ENCODE measurements around the gene SEPTIN8.
A peak's percentile ranks its signal among the peaks of the same experiment; 100 is the strongest.

The SEPTIN8 gene, protein sequence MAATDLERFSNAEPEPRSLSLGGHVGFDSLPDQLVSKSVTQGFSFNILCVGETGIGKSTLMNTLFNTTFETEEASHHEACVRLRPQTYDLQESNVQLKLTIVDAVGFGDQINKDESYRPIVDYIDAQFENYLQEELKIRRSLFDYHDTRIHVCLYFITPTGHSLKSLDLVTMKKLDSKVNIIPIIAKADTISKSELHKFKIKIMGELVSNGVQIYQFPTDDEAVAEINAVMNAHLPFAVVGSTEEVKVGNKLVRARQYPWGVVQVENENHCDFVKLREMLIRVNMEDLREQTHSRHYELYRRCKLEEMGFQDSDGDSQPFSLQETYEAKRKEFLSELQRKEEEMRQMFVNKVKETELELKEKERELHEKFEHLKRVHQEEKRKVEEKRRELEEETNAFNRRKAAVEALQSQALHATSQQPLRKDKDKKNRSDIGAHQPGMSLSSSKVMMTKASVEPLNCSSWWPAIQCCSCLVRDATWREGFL

DNA sequence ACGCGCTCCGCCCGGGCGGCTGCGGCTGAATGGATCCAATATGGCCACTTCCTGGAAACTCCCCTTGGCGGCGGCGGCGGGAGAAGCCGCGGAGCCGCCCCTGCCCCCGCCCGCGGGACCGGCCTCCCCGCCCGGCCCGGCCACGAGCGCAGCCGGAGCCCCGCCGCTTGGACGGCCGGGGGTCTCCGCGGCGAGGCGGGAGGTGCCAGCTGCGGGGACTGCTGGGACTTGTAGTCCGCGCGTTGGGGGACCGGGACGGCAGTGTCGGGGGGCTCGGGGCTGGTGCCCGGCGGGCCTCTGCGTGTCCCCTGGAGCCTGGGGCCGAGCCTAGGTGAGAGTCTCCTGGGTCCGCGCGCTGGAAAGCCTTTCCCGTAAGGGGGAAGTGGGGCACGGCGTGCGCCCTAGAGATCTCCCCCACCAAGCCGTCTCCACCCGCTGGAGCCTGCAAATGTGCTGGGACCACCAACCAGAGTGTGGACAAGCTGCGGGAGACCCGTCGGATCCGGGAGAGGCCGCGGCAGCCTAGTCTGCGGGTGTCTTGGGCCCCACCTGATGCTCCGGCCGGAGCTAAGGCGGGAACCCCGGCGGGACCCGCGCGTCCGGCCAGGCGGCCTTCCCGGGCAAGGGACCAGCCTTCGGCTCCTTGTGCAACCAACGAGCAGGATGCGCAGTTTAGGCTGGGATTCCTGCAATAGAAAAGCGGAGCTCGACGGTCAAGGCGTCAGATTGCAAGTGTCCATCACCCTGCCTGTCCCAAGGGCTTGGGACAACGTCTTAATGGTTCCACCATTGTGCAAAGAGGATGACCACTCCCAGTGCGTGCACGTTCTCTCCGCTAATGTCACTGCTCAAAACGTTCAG is at the start of gene SEPTIN8:
TSS of gene SEPTIN8 (minus strand) at position 31 of the 861 bp plus-strand sequence. CDS start 102 bp downstream, outside the sequence.
- no peak for DNase-seq

GRCh38 chr5:132826424-132827082 is 49.5 kb upstream of the SEPTIN8 start:
- DNase-seq = no peak

GRCh38 chr5:132825834-132826391 is 48.9 kb upstream of the SEPTIN8 start:
- DNase-seq = no peak

GRCh38 chr5:132825033-132825833 is 48.2 kb upstream of the SEPTIN8 start:
- no peak for DNase-seq

GRCh38 chr5:132824426-132824825 is 47.4 kb upstream of the SEPTIN8 start:
- DNase-seq = no peak

DNA sequence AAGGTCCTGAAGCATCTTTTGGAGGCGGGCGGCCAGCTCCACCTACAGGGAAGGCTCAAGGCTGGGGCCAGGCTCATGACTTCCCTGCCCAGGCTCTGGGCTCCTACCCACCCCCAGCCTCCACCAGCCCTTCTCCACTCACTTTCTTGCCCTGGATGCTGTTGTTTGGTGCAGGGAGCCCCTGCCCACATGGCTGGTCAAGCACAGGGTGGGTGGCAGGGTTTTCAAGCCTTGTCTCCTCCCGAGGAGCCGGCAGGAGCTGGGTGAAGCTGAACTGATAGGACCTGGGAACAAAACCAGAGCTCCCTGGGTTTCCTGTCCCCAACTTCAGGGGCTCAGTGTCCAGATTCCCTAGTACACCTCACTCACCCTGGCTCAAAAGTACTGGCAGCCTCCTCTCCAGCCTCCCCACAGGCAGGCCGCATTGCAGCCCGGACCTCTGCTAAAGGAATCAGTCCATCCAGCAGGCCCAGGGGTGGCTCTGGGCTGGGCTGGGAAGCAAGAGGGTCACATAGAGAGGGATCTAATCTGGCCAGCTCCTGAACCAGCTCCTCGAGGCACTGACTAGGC is 46.5 kb upstream of the SEPTIN8 start:
- no peak for DNase-seq

DNA sequence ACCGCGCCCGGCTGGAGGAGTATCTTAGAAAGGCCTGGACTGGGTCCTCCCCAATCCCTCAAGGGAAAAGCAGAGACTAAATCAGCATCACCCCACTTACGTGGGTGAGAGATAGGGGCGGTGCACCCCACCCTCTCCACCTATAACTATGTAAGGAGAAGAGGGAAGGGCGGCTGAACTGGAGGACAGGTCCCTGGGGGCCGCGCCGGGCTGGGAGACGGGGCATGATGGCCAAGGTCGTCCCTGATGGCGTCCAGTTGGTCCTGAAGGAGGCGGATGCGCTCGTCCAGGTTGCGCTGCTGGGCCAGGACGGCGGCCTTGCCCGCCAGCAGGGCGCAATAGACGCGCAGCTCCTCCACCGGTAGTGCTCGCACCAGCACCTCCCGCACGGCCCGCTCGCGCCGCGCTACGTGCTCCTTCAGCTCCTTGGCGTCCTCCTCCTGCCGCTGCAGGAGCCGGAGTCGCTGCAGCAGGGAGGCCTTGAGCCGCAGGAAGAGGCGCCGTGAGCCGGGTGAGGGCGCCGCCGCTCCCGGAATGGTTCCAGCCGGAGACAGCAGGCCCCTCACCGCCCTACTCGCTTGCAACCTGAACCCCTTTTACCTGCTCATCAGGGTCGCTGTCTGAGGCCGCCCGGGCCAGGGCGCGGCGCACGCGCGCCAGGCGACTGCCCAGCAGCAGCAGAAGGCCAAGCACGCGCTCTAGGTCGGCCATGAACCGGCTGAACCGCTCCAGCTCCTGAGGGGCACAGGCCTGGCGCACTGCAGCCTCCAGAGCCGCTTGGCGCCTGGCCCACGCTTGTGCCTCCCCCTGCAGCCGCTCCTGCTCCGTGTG is 45.8 kb upstream of the SEPTIN8 start:
- DNase-seq = peak; percentile 9

- DNase-seq = no peak
Measured at GRCh38 chr5:132821791-132822190, 44.8 kb upstream of the SEPTIN8 start.

DNA sequence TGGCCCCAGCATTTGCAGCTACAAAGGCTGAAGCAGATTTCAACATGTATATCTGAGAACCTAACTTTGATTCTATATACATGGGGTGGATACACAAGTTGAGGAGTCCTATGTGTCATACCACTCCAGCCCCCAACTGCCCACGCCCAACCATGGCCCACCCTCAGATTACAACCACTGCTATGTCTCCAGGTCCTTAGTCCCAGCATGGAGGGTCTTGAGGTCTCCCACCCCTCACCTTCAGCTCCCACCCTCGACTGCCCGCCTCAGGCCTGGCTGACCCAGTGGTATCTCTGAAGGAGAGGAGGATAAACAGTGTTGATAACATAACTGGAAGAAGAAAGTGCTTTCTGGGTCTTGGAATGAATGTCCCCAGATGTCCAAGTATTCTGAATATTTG is 44.3 kb upstream of the SEPTIN8 start:
- no peak for DNase-seq

DNA sequence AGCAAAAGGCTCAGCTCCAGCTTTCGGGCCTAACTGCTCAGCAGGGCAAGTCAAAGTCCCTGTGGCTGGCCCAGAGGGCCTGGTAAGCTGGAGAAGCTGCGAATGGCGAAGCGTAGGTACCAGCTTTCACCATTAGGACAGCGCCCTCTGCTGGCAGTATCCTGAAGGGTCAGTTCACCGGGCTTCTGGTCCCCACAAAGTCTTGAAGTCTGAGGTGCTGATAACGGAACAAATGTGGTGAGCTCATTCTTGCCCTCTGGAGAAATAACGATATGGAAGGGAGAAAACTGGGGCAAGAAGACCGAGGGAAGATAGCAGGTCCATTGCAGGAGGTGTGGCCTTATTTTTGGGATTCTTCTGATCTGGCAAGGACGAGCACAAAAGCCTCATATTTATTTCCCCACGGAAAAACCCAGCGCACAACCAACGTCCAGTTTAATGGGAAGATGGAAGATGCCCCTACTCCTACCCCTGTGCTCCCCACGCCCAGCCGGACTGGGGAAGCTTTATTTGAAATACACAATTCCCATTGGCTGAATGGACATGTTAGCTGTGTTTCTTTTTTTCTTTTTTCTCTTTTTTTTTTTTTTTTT is 43.2 kb upstream of the SEPTIN8 start:
- peak; percentile 60 for DNase-seq

DNA sequence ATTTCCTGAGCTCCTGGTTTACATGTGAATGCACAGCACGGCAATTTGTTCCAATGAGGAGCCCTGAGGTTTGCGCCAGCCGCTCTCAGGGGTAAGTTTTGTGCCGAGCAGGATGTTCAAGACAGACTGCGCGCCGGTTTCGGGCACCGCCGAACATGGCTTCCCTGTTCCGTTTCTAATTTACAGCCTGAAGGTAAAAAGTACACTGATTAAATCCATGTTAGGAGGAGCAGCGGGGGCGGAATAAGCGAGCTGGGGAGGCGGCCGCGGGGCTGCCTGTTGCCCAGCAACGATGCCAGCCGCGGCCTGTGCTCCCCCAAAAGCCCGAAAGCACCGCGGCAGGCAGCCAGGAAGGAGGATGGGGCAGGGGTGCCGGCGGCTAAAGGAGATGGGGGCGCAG is 42.4 kb upstream of the SEPTIN8 start:
- no peak for DNase-seq

- DNase-seq = no peak
Measured at GRCh38 chr5:132817011-132817410, 40.0 kb upstream of the SEPTIN8 start.

- no peak for DNase-seq
Measured at GRCh38 chr5:132816554-132816953, 39.5 kb upstream of the SEPTIN8 start.

DNA sequence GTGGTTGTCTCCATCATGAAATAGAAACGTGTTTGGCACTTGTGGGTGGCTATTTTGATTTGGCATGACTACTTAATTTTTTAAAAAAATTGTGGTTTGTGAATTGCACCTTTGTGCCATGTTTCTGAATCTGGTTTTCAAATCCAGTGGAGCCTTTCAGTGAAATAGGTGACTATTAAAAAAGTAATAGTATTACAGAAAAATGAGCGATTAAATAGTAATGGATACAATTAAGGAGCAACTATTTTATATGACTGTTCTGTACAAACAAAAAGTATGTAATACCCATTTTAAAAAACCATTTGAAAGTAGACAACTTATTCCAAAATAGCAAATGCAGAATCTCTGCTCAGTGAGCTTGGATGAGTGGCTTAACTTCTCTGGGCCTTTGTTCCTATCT is 39.0 kb upstream of the SEPTIN8 start:
- DNase-seq = no peak

DNA sequence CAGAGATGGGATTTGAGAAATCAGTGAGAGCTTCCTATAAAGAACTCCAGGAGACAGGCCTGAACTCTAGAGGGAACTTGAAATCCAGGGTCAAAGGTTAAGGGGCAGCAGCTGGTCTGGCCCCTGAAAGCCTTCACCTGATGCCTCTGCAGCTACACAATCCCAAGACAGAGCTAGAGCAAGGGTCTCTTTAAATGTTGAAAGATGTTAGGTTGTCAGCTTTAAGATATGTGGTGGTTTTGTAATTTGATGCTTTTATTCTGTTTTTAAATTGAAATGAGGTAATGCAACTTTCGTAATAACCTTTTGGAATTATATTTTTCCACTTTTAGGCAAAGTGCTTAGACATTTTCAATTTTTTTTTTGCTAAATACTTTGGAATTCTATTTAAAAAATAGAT is 38.4 kb upstream of the SEPTIN8 start:
- no peak for DNase-seq

GRCh38 chr5:132814503-132815294 is 37.7 kb upstream of the SEPTIN8 start:
- DNase-seq = no peak

DNA sequence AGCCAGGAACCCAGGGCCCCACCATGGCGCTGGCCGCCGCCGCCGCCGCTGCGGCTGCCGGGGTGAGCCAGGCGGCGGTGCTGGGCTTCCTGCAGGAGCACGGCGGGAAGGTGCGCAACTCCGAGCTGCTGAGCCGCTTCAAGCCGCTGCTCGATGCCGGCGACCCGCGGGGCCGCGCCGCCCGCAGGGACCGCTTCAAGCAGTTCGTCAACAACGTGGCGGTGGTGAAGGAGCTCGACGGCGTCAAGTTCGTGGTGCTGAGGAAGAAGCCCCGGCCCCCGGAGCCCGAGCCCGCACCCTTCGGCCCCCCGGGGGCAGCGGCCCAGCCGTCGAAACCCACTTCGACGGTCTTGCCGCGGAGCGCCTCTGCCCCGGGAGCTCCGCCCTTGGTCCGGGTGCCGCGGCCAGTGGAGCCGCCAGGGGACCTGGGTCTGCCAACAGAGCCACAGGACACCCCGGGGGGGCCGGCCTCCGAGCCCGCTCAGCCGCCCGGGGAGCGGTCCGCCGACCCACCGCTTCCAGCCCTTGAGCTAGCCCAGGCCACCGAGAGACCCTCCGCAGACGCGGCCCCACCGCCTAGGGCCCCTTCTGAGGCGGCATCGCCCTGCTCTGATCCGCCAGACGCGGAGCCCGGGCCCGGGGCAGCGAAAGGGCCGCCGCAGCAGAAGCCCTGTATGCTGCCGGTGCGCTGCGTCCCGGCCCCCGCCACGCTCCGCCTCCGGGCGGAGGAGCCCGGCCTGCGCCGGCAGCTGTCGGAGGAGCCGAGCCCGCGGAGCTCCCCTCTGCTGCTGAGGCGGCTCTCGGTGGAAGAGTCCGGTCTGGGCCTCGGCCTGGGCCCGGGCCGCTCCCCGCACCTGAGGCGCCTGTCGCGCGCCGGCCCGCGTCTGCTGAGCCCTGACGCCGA is 36.8 kb upstream of the SEPTIN8 start:
- no peak for DNase-seq
